GM12865 (cell line): ENCODE results near the gene XIRP1.

Source experiments
- DNase-seq: peaks from one replicate; pipeline ENCODE4 v3.0.0; 2010; ENCODE audit warnings: low read depth
- H3K4me3 ChIP-seq: 2 replicates; pipeline ENCODE4 v1.5.1; 2011; ENCODE audit warnings: mild to moderate bottlenecking, low read depth, low read length, control low read depth
- TF ChIP-seq, protein P1 (sequence below): IDR thresholded peaks from 2 replicates; pipeline ENCODE4 v1.5.1; 2011; ENCODE audit warnings: low read length, control low read depth, low read depth, inconsistent platforms; ENCODE audit not compliant: insufficient read depth; ENCODE audit errors: missing control alignments

XIRP1 gene

DNA sequence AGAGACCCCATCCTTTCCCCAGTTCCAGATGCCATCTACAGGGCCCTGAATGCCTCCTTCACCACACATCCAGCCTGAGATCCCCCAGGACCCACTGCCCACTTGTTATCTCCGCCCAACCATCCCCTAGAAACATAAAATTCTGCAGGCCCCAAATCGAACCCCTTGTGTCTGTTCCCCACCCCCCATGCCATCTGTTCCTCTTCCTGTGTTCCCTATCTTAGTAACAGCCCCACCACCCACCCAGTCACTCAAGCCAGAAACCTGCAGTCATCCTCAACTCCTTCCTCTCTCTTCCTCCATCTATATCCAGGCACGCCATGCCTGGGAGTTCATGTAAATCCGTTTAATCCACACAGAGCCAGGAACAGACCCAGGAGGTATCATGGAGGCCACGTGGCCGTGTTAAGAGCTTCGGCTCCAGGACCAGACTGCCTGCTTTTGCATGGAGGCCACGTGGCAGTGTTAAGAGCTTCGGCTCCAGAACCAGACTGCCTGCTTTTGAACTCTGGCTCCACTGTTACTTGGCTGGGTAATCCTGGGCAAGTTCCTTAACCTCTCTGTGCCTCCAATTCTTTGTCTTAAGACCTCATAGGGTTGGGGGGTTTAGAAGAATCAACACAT, 43.8 kb downstream of the XIRP1 start:
- H3K4me3 ChIP-seq = peak overlapping the region; percentile 71
- TF ChIP-seq, protein P1, sequence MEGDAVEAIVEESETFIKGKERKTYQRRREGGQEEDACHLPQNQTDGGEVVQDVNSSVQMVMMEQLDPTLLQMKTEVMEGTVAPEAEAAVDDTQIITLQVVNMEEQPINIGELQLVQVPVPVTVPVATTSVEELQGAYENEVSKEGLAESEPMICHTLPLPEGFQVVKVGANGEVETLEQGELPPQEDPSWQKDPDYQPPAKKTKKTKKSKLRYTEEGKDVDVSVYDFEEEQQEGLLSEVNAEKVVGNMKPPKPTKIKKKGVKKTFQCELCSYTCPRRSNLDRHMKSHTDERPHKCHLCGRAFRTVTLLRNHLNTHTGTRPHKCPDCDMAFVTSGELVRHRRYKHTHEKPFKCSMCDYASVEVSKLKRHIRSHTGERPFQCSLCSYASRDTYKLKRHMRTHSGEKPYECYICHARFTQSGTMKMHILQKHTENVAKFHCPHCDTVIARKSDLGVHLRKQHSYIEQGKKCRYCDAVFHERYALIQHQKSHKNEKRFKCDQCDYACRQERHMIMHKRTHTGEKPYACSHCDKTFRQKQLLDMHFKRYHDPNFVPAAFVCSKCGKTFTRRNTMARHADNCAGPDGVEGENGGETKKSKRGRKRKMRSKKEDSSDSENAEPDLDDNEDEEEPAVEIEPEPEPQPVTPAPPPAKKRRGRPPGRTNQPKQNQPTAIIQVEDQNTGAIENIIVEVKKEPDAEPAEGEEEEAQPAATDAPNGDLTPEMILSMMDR = no peak
- no peak for DNase-seq

DNA sequence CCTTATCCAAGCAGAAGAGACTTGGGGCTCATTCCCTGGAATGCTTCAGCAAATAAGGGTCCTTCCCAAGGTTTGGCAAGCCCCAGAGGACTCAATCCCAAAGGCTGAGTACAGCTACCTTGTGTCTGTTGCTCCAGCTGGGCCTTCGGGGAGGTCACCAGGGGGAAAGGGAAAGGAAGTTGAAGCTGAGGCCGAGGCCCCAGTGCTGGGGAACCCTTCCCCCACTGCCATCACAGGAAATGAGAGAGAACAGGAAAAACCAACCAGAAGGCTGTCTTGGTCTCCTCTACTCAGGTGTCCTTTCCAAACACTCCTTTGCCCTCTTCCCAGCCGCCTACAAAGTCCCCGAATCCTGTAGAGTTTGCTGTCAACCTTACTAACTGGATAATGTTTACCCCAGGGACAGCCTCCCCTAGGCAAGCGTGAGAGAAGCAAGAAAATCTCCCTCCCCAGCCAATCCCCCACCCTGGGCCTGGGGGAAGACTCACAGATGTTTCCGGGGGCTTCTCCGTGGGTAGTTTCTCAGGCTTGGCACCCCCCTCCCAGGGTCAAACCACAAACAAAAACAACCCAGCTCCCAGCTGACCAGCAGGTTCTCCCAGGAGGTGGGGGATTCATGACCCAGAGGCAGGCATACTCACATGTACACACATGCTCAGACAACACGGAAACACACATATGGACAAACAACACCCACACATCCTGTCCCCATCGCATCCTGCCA, 44.5 kb downstream of the XIRP1 start:
- peak overlapping the region; percentile 71 for H3K4me3 ChIP-seq
- DNase-seq = peak; percentile 89

DNA sequence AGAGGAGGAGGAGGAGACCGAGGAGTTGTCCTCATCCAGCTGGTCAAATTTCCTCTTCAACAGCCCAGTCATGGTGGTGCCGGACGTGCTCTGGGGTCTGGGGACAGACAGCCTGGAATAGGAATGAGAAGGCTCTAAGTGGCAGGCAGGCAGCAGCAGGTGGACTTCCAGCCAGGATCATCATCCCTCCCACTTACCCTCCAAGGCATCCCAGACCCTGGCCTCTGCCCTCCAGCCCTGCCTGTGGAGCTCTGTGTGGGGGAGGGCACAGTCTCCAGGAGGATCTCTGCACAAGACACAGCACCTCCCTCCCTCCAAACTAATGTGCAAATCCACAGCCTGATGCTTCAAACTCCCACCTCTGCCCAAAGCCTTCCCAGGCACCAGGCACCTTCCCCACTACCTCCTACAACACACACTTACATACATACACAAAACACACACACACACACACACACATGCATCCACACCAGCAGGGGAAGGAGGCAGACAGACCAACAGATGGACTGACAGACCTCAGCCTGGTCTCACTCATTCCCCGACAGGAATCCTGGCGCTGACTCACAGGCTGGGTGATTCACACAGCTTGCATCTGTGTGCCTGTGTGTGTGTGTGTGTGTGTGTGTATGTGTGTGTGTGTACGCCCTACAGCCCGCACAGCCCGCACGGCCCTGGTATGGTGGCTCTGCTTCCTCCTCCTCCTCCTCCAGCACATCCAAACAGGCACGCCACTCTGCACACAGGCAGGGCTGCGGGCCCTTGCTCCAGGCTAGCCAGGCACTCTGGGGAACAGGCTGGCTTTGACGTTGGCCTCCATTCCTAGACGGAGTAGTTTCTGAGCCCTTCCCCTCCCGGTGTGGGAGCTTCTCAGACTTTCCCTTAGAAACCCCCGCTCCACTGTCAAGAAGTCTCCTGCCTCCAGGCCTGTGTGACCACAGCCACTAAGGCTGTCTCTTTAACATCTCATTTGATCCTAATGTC, 45.5 kb downstream of the XIRP1 start:
- TF ChIP-seq, protein P1 = no peak
- peak overlapping the region; percentile 71 for H3K4me3 ChIP-seq
- peak; percentile 81 for DNase-seq

More for the DNA sequence above, 44.5 kb downstream of the XIRP1 start:
- TF ChIP-seq, protein P1 = no peak

DNA sequence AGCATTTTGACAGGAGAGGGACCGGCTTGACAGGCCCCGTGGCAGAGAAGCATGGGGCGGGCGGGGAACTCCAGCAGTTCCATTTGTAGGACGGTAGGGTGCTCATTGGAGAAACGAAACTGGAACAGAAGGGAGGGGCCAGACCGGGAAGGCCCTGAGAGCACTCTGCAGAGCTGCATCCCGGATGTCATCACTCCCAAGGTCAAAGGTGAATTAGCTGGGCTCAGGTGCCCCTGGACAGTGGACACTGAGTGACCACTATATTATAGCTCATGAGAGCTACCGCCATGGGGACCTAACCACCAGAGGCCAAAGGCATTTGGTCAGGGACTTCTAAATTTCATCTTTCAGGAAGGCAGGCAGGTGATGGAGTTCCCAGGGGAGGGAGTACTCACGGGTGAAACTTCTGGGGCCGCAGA, 46.3 kb downstream of the XIRP1 start:
- peak; percentile 85 for DNase-seq
- peak overlapping the region; percentile 71 for H3K4me3 ChIP-seq
- TF ChIP-seq, protein P1 = peak; percentile 31

DNA sequence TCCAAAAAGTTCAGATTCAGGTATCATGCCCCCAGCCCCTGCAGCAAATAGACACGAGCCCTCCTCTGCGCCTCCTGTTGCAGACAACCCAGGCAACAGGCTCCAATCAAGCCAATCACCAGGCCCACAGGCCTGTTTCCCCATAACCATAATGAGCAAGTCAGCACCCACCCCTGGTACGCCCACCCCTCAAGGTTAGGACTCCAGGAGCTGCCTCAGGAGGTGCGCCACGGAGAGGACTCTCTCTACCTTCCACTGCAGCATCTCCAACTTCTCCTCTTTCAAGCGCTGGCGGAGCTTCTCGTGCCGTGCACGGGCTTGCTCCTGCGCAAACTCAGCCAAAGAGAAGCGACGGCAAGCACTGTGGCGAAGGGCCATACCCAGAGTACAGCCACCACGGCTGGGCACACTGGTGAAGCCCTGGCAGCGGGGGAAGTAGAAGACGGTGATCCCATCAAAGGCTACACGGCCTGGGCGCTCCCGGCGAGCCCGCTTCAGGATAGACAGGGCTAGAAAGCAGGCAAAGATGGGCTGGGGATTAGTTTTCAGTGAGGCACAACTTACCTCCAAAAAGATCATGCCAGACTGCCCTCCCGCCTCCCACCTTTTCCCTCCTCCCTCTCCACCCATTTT, 47.5 kb downstream of the XIRP1 start:
- H3K4me3 ChIP-seq = no peak overlapping the region
- TF ChIP-seq, protein P1 = no peak

DNA sequence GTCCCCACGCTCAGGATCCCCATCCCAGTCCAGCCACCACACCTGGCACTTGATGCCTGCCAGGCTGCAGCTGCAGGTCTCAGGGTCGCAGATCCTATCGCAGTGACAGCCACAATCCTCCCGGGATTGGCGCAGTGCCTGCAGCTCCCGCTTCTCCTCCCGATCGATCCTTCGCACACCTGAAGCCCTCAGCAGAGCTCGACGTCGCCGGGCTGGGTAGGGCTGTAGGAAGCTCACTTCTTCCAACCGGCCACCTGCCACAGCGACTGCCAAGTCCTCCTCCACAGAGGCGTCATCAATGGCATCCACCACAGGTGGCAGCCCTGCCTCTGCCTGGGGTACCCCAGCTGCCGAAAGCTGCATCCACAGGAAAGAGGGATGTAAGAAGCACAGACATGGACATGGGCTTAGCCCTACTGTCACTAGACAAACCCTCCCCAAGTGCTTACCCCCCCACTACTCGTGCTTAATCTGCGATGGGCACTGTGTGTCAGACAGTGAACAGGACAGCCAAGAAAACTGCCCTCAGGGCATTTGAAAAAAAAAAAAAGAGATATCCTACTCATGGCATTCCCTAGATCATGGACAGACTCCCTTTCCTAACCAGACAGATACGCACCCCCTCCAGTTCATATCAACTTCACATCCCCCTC, 48.2 kb downstream of the XIRP1 start:
- DNase-seq = no peak
- no peak overlapping the region for H3K4me3 ChIP-seq
- TF ChIP-seq, protein P1 = no peak

More for the DNA sequence above, 47.5 kb downstream of the XIRP1 start:
- DNase-seq = no peak
